WTC11 (cell line): ENCODE measurements around the gene TLX1.

ENCODE experiments used
- MYBL2 ChIP-seq: sonication (generic); formaldehyde crosslinking; IDR thresholded peaks from 2 replicates; pipeline ENCODE4 v1.8.1; 2023; ENCODE audit warnings: mild to moderate bottlenecking, moderate library complexity, missing genetic modification reagents
- RELA ChIP-seq: sonication (generic); formaldehyde crosslinking; IDR thresholded peaks from 2 replicates; pipeline ENCODE4 v1.8.1; 2022; ENCODE audit warnings: missing genetic modification reagents, mild to moderate bottlenecking, borderline replicate concordance
- ZNF121 ChIP-seq: sonication (generic); formaldehyde crosslinking; IDR thresholded peaks from 2 replicates; pipeline ENCODE4 v1.8.0; 2023; ENCODE audit warnings: missing genetic modification reagents
- ZNF219 ChIP-seq: sonication (generic); formaldehyde crosslinking; IDR thresholded peaks from 2 replicates; pipeline ENCODE4 v1.8.0; 2023; ENCODE audit warnings: missing genetic modification reagents, mild to moderate bottlenecking, borderline replicate concordance
- TF ChIP-seq, protein P1 (sequence below): sonication (generic); formaldehyde crosslinking; IDR thresholded peaks from 2 replicates; pipeline ENCODE4 v1.8.1; 2023; ENCODE audit warnings: mild to moderate bottlenecking, missing genetic modification reagents
- TF ChIP-seq, protein P2 (sequence below): fragments of 200-600 bp; IDR thresholded peaks from 2 replicates; pipeline ENCODE4 v1.8.0; 2022; ENCODE audit warnings: antibody characterized with exemption
- TF ChIP-seq, protein P3 (sequence below): sonication (generic); formaldehyde crosslinking; IDR thresholded peaks from 2 replicates; pipeline ENCODE4 v1.8.1; 2023; ENCODE audit warnings: mild to moderate bottlenecking, missing genetic modification reagents
- TF ChIP-seq, protein P4 (sequence below): sonication (generic); formaldehyde crosslinking; IDR thresholded peaks from 2 replicates; pipeline ENCODE4 v1.8.1; 2023; ENCODE audit warnings: mild to moderate bottlenecking, missing genetic modification reagents, borderline replicate concordance
- TF ChIP-seq, protein P5 (sequence below): sonication (generic); formaldehyde crosslinking; IDR thresholded peaks from 2 replicates; pipeline ENCODE4 v1.8.1; 2023; ENCODE audit warnings: mild to moderate bottlenecking, moderate library complexity, missing genetic modification reagents
- TF ChIP-seq, protein P6 (sequence below): sonication (generic); formaldehyde crosslinking; IDR thresholded peaks from 2 replicates; pipeline ENCODE4 v1.8.1; 2022; ENCODE audit warnings: mild to moderate bottlenecking, moderate library complexity, missing genetic modification reagents
- TF ChIP-seq, protein P7 (sequence below): sonication (generic); formaldehyde crosslinking; IDR thresholded peaks from 2 replicates; pipeline ENCODE4 v1.8.1; 2023; ENCODE audit warnings: mild to moderate bottlenecking, missing genetic modification reagents, moderate library complexity
- TF ChIP-seq, protein P8 (sequence below): sonication (generic); formaldehyde crosslinking; IDR thresholded peaks from 2 replicates; pipeline ENCODE4 v1.8.0; 2022; ENCODE audit warnings: mild to moderate bottlenecking, missing genetic modification reagents
- TF ChIP-seq, protein P9 (sequence below): sonication (generic); formaldehyde crosslinking; IDR thresholded peaks from 2 replicates; pipeline ENCODE4 v1.8.1; 2022; ENCODE audit warnings: mild to moderate bottlenecking, missing genetic modification reagents, moderate library complexity, borderline replicate concordance

DNA sequence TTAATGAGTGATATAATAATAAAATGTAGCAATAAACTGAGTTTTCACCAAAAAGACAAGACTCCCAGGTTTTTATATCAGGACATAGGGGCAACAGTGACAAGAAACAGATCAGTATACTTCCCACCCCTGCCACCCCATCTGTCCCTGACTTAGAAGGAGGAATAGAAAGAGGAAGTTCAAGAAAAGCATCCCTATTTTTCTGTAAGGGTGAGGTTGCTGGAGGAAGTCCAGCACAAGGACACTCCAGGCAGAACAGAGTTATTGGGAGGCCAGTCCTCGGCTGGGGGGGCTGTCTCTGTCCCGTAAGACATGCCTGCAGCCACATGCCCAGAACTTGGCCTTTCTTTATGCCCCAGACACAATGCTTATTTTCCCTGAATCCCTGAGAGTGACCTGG is 16.5 kb upstream of the TLX1 start:
- TF ChIP-seq, protein P1, sequence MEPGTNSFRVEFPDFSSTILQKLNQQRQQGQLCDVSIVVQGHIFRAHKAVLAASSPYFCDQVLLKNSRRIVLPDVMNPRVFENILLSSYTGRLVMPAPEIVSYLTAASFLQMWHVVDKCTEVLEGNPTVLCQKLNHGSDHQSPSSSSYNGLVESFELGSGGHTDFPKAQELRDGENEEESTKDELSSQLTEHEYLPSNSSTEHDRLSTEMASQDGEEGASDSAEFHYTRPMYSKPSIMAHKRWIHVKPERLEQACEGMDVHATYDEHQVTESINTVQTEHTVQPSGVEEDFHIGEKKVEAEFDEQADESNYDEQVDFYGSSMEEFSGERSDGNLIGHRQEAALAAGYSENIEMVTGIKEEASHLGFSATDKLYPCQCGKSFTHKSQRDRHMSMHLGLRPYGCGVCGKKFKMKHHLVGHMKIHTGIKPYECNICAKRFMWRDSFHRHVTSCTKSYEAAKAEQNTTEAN: no peak
- TF ChIP-seq, protein P2, sequence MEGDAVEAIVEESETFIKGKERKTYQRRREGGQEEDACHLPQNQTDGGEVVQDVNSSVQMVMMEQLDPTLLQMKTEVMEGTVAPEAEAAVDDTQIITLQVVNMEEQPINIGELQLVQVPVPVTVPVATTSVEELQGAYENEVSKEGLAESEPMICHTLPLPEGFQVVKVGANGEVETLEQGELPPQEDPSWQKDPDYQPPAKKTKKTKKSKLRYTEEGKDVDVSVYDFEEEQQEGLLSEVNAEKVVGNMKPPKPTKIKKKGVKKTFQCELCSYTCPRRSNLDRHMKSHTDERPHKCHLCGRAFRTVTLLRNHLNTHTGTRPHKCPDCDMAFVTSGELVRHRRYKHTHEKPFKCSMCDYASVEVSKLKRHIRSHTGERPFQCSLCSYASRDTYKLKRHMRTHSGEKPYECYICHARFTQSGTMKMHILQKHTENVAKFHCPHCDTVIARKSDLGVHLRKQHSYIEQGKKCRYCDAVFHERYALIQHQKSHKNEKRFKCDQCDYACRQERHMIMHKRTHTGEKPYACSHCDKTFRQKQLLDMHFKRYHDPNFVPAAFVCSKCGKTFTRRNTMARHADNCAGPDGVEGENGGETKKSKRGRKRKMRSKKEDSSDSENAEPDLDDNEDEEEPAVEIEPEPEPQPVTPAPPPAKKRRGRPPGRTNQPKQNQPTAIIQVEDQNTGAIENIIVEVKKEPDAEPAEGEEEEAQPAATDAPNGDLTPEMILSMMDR: no peak
- TF ChIP-seq, protein P3, sequence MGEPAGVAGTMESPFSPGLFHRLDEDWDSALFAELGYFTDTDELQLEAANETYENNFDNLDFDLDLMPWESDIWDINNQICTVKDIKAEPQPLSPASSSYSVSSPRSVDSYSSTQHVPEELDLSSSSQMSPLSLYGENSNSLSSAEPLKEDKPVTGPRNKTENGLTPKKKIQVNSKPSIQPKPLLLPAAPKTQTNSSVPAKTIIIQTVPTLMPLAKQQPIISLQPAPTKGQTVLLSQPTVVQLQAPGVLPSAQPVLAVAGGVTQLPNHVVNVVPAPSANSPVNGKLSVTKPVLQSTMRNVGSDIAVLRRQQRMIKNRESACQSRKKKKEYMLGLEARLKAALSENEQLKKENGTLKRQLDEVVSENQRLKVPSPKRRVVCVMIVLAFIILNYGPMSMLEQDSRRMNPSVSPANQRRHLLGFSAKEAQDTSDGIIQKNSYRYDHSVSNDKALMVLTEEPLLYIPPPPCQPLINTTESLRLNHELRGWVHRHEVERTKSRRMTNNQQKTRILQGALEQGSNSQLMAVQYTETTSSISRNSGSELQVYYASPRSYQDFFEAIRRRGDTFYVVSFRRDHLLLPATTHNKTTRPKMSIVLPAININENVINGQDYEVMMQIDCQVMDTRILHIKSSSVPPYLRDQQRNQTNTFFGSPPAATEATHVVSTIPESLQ: no peak
- TF ChIP-seq, protein P4, sequence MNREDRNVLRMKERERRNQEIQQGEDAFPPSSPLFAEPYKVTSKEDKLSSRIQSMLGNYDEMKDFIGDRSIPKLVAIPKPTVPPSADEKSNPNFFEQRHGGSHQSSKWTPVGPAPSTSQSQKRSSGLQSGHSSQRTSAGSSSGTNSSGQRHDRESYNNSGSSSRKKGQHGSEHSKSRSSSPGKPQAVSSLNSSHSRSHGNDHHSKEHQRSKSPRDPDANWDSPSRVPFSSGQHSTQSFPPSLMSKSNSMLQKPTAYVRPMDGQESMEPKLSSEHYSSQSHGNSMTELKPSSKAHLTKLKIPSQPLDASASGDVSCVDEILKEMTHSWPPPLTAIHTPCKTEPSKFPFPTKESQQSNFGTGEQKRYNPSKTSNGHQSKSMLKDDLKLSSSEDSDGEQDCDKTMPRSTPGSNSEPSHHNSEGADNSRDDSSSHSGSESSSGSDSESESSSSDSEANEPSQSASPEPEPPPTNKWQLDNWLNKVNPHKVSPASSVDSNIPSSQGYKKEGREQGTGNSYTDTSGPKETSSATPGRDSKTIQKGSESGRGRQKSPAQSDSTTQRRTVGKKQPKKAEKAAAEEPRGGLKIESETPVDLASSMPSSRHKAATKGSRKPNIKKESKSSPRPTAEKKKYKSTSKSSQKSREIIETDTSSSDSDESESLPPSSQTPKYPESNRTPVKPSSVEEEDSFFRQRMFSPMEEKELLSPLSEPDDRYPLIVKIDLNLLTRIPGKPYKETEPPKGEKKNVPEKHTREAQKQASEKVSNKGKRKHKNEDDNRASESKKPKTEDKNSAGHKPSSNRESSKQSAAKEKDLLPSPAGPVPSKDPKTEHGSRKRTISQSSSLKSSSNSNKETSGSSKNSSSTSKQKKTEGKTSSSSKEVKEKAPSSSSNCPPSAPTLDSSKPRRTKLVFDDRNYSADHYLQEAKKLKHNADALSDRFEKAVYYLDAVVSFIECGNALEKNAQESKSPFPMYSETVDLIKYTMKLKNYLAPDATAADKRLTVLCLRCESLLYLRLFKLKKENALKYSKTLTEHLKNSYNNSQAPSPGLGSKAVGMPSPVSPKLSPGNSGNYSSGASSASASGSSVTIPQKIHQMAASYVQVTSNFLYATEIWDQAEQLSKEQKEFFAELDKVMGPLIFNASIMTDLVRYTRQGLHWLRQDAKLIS (CRISPR knock-in tag): no peak
- TF ChIP-seq ZNF121 (CRISPR knock-in tag) (no peak), RELA (CRISPR knock-in tag) (no peak), ZNF219 (CRISPR knock-in tag) (no peak), MYBL2 (CRISPR knock-in tag) (no peak)
- TF ChIP-seq, protein P5, sequence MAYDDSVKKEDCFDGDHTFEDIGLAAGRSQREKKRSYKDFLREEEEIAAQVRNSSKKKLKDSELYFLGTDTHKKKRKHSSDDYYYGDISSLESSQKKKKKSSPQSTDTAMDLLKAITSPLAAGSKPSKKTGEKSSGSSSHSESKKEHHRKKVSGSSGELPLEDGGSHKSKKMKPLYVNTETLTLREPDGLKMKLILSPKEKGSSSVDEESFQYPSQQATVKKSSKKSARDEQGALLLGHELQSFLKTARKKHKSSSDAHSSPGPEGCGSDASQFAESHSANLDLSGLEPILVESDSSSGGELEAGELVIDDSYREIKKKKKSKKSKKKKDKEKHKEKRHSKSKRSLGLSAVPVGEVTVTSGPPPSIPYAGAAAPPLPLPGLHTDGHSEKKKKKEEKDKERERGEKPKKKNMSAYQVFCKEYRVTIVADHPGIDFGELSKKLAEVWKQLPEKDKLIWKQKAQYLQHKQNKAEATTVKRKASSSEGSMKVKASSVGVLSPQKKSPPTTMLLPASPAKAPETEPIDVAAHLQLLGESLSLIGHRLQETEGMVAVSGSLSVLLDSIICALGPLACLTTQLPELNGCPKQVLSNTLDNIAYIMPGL (CRISPR knock-in tag): no peak
- TF ChIP-seq, protein P6, sequence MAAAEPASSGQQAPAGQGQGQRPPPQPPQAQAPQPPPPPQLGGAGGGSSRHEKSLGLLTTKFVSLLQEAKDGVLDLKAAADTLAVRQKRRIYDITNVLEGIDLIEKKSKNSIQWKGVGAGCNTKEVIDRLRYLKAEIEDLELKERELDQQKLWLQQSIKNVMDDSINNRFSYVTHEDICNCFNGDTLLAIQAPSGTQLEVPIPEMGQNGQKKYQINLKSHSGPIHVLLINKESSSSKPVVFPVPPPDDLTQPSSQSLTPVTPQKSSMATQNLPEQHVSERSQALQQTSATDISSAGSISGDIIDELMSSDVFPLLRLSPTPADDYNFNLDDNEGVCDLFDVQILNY: no peak
- TF ChIP-seq, protein P7, sequence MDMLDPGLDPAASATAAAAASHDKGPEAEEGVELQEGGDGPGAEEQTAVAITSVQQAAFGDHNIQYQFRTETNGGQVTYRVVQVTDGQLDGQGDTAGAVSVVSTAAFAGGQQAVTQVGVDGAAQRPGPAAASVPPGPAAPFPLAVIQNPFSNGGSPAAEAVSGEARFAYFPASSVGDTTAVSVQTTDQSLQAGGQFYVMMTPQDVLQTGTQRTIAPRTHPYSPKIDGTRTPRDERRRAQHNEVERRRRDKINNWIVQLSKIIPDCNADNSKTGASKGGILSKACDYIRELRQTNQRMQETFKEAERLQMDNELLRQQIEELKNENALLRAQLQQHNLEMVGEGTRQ (CRISPR knock-in tag): no peak
- TF ChIP-seq, protein P8, sequence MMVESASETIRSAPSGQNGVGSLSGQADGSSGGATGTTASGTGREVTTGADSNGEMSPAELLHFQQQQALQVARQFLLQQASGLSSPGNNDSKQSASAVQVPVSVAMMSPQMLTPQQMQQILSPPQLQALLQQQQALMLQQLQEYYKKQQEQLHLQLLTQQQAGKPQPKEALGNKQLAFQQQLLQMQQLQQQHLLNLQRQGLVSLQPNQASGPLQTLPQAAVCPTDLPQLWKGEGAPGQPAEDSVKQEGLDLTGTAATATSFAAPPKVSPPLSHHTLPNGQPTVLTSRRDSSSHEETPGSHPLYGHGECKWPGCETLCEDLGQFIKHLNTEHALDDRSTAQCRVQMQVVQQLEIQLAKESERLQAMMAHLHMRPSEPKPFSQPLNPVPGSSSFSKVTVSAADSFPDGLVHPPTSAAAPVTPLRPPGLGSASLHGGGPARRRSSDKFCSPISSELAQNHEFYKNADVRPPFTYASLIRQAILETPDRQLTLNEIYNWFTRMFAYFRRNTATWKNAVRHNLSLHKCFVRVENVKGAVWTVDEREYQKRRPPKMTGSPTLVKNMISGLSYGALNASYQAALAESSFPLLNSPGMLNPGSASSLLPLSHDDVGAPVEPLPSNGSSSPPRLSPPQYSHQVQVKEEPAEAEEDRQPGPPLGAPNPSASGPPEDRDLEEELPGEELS (CRISPR knock-in tag): no peak
- TF ChIP-seq, protein P9, sequence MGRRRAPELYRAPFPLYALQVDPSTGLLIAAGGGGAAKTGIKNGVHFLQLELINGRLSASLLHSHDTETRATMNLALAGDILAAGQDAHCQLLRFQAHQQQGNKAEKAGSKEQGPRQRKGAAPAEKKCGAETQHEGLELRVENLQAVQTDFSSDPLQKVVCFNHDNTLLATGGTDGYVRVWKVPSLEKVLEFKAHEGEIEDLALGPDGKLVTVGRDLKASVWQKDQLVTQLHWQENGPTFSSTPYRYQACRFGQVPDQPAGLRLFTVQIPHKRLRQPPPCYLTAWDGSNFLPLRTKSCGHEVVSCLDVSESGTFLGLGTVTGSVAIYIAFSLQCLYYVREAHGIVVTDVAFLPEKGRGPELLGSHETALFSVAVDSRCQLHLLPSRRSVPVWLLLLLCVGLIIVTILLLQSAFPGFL (CRISPR knock-in tag): no peak
